NT2/D1 (cell line): ENCODE results near the gene KRTAP10-4.

Experiments used
- SUZ12 ChIP-seq: IDR thresholded peaks from 2 replicates; pipeline ENCODE4 v1.6.1; 2011; ENCODE audit not compliant: insufficient read length, insufficient read depth; ENCODE audit errors: extremely low read depth
- YY1 ChIP-seq: IDR thresholded peaks from 2 replicates; pipeline ENCODE4 v1.6.1; 2011; ENCODE audit not compliant: insufficient read length, insufficient read depth
- ZNF274 ChIP-seq: IDR thresholded peaks from 2 replicates; pipeline ENCODE4 v1.6.1; 2011; ENCODE audit warnings: mild to moderate bottlenecking, low read depth, low read length

GRCh38 chr21:44578371-44579055 is 5.0 kb downstream of the KRTAP10-4 start:
- no peak for TF ChIP-seq YY1
- TF ChIP-seq ZNF274 = no peak
- no peak for TF ChIP-seq SUZ12
